ENCODE measurements around the gene TMEM131.

GRCh38 chr2:98026927-98027522, 31.3 kb upstream of the TMEM131 start:
- TF ChIP-seq, protein P1, sequence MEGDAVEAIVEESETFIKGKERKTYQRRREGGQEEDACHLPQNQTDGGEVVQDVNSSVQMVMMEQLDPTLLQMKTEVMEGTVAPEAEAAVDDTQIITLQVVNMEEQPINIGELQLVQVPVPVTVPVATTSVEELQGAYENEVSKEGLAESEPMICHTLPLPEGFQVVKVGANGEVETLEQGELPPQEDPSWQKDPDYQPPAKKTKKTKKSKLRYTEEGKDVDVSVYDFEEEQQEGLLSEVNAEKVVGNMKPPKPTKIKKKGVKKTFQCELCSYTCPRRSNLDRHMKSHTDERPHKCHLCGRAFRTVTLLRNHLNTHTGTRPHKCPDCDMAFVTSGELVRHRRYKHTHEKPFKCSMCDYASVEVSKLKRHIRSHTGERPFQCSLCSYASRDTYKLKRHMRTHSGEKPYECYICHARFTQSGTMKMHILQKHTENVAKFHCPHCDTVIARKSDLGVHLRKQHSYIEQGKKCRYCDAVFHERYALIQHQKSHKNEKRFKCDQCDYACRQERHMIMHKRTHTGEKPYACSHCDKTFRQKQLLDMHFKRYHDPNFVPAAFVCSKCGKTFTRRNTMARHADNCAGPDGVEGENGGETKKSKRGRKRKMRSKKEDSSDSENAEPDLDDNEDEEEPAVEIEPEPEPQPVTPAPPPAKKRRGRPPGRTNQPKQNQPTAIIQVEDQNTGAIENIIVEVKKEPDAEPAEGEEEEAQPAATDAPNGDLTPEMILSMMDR (IDR thresholded peaks at IDR 0.05; ENCODE audit: borderline replicate concordance, extremely low read depth, low read length, poor library complexity, severe bottlenecking): no peak
- TF ChIP-seq EZH2 (IDR thresholded peaks at IDR 0.05; ENCODE audit: borderline replicate concordance, low read depth, low read length, severe bottlenecking): no peak

Data from DND-41 (cell line).